Stomach (tissue), 4 donors: ENCODE data around the gene KRT34.

Experiments
- CTCF ChIP-seq, 7 experiments: fragments of 450-650 bp in 4 of 7; fragments of 200-600 bp in 3 of 7; sonication (generic) in 3 of 7; IDR thresholded peaks; one replicate each; pipeline ENCODE4 v1.5.1; 2016 to 2019; ENCODE audit warnings: antibody characterized with exemption in 7 of 7, control low read depth in 2 of 7, mild to moderate bottlenecking in 1 of 7
- EP300 ChIP-seq: sonication (generic); formaldehyde crosslinking; IDR thresholded peaks from one replicate; pipeline ENCODE4 v1.6.1; 2017; ENCODE audit warnings: antibody characterized with exemption
- POLR2A ChIP-seq, 4 donors: fragments of 450-650 bp; IDR thresholded peaks; one replicate each; pipeline ENCODE4 v1.6.1; 2016; ENCODE audit warnings: antibody characterized with exemption in 4 of 4, control low read depth in 2 of 4, mild to moderate bottlenecking in 1 of 4, moderate library complexity in 1 of 4

- TF ChIP-seq CTCF (IDR thresholded peaks at IDR 0.05) (no peak), POLR2A (IDR thresholded peaks at IDR 0.05) (no peak), EP300 (no peak)
Measured at GRCh38 chr17:41333836-41334235, 48.3 kb downstream of the KRT34 start.
